NCI-H146 (cell line): Measurements from ENCODE around the gene AHSG.

Source experiments
- DNase-seq: peaks from one replicate; lab custom pipeline; 2025; lab: John Stamatoyannopoulos, UW

Gene AHSG

GRCh38 chr3:186592682-186593081 is 20.2 kb upstream of the AHSG start:
- no peak for DNase-seq

- no peak for DNase-seq
These were observed 19.0 kb upstream of the AHSG start for GRCh38 chr3:186593862-186594261.

- DNase-seq = peak; percentile 12
These were observed 18.2 kb upstream of the AHSG start for GRCh38 chr3:186594591-186595113.

DNA sequence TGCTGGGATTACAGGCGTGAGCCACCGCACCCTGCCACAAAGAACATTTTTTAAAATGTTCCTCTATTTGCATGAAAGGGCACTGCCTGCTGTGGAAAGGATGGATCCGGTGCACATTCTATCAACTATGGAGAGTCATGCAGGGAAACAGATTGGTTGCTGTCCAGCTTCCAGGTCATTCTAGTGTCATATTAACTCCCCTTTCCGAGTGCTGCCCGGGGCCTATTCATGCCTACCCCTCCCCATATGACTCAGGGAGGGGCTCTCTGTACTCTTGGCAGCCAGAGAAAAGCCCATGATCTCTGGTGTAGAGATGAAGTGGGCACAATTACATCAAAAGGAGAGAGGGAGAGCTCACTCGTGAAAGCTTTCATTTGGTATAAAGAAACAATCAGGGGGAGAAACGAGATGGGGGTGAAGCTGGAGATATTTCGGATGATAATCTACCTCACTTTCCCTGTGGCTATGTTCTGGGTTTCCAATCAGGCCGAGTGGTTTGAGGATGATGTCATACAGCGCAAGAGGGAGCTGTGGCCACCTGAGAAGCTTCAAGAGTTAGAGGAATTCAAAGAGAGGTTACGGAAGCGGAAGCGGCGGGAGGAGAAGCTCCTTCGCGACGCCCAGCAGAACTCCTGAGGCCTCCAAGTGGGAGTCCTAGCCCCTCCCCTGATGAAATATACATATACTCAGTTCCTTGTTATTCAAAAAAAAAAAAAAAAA is 16.1 kb upstream of the AHSG start:
- no peak for DNase-seq

- DNase-seq = no peak
These were observed 14.6 kb upstream of the AHSG start for GRCh38 chr3:186598108-186598784.

GRCh38 chr3:186598794-186599141 is 14.1 kb upstream of the AHSG start:
- no peak for DNase-seq

GRCh38 chr3:186599142-186599784 is 13.6 kb upstream of the AHSG start:
- no peak for DNase-seq

- DNase-seq = no peak
These were observed 13.1 kb upstream of the AHSG start for GRCh38 chr3:186599785-186600166.

DNA sequence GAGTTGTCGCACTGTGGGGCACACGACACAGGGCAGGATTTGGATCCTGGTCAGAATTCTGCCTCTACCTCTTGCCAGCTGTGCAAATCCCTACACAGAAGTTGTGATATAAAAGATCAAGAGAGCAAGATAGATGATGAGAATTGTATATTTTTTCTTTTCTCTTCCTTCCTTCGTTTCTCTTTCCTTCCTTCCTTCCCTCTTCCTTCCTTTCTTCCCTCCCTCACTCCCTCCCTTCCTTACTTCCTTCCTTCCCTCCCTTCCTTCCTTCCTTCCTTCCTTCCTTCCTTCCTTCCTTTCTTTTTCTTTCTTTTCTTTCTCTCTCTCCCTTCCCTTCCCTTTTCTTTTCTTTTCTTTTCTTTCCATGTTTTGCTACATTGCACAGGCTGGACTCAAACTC is 12.0 kb upstream of the AHSG start:
- DNase-seq = no peak

DNA sequence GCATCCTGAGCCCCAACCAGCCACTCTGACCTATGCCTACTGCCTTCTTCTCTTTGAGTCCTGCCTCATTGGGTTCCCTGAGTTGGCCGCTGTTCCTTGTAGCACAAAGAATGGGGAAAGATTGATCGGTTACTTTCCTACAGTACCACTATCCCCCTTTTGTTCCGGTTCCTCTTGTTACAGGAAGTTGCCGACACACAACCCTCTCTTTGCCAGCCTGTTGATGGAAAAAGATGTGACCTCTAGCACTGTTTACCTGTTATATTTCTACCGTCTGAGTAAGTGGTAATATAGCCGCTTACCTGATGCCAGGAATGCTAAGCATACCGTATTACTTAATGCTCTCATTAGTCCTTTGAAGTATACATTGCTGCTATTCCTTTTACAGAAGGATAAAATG is 9.7 kb upstream of the AHSG start:
- no peak for DNase-seq

GRCh38 chr3:186605078-186605477 is 7.8 kb upstream of the AHSG start:
- no peak for DNase-seq

- no peak for DNase-seq
These were observed 7.0 kb upstream of the AHSG start for GRCh38 chr3:186605561-186606545.

DNA sequence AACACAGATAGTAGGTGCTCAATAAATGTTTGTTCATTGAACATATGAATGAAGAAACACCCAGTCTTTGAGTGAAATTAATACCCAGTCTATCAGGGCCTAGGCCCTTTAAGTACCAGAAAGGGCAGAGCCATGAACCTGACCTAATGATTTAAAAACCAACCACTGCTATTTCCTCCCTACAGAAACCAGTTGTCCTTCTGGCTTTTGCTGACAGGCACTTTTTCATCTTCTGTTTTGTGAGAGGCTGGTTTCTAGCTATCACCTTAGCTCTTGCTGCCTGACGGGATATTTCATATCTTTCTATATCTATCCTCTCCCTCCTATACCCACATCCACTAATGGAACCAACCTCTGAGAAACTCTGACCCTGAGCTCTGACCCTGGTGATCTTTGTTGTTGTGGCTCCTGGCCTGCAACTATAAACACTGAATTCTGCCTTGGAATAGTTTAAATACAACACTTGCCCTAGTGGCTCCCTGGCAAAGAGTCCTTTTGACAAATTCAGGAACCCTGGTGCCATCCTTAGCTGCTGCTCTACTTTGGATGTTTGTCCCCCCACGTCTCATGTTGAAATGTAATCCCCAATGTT is 4.1 kb upstream of the AHSG start:
- no peak for DNase-seq

GRCh38 chr3:186609247-186609868 is 3.5 kb upstream of the AHSG start:
- no peak for DNase-seq

DNA sequence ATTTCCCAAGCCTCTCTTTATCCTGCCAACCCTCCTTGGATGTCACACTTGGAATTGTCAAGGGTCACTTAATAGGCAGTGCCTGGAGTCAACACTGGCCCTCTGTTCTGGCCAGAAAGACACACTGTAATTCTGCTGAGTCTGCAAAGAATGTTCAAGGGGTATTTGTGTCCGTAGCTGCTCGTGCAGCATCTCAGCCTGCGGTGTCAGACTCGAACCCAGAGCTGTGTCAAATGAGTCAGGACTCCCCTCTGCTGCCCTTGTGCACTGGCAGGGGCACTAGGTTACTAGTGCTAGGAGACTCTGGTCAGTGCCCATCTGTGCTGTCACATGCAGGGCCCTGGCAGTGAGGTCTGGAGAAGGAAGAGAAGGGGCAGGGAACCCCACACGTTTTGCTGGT is 795 bp upstream of the AHSG start:
- DNase-seq = no peak

DNA sequence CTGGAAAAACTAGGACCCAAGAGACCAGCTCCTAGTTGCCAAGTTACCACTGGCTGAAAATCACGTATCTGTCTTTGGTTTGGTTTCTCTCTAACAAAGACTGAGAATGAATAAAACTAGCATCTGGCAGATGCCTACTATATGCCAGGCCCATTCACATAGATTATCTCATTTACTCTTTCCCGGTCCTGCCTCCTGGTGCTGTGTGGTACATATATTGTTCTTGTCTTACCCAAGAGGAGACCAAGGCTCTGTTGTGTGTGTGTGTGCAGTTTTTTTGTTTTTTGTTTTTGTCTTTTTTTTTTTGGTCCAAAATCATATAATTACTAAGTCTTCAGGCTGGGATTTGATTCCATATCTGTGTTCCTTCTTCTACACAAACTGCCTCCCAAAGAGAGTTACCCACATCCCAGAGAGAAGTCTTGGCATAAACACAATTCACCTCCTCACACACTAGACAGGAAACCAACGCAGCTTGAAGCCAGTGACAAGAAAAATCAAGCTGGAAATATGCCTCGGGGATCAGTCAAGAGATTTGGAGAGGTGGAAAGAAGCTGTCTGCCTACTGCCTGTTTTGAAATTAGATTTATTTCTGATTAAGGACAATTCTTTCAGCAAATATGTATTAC is 891 bp downstream of the AHSG start:
- DNase-seq = peak; percentile 63

DNA sequence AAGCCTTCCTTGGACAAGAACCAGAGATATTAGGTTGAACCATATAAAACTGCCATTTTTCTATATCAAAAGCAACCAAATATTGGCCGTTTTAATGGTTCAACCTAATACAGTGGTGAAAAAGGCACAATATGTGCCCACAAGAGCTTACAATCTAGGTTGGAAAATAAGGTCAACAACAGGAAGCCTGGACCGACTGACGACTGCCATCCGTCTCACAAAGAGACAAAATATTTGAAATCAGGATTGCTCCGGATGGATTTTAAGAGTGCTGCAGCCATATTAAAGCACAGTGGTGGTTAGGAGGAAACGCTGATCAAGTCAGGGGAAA is 1.4 kb downstream of the AHSG start:
- no peak for DNase-seq

- peak; percentile 90 for DNase-seq
These were observed 2.0 kb downstream of the AHSG start for GRCh38 chr3:186614597-186615483.

GRCh38 chr3:186616299-186616617 is 3.4 kb downstream of the AHSG start:
- DNase-seq = no peak
